ENCODE data around the gene UROC1. TPM values are rescaled to one million over a fixed set of nuclear protein-coding genes. Genes with fewer than 3 reads are reported as not detected.
A peak's percentile ranks its signal among the peaks of the same experiment; 100 is the strongest.
"Not testable (repeated sequence)": the region's sequence is repeated elsewhere in the genome, so short reads cannot be mapped to it uniquely, and the experiment has no call there.

The UROC1 gene
- total RNA-seq, 2 experiments from 2014 or later = not detected

GRCh38 chr3:126537116-126537729, 19.6 kb upstream of the UROC1 start:
- Mint-ChIP-seq H3K4me3 (no peak overlapping the region), H3K4me1 (no peaks in the 10 kb centered on the region), H3K36me3 (ENCODE audit: low read depth) (no peaks in the 10 kb centered on the region), H3K27me3 (peaks cover 10% of the 10 kb centered on the region), H3K27ac (no peak overlapping the region), H3K9me3 (ENCODE audit: low read depth) (no peaks in the 10 kb centered on the region)
- DNase-seq = no peak
- ChIA-PET CTCF (interaction anchor here (1.8 kb wide), 1 partner anchor 14 kb away, joined by 8 read pairs; no protein-coding TSS in a partner anchor), POLR2A (no interaction called here)
- no peak for ATAC-seq
- intact Hi-C loops (cut with DNase I, micrococcal nuclease) = loop anchor here in 1 of 2 experiments (10.0 kb wide), 1 partner anchor 628 kb away; no protein-coding TSS in a partner anchor

DNA sequence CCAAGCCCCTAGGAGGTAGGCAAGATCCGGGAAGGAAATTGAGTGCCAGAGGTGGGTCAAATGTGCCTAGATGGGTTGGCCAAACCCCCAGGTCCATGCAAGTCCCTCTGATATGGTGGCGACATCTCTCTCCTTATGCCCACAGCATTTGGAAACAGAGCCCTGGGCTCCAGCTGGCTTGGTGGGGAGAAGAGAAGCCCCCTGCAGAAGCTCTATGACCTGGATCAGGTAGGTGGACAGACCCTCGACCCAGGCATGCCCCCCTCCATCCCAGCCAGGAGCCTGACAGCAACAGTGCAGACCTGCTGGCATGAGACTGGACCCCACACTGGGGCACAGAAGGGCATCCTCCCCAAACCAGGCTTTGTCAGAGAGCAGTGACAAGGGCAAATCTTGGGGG, 18.6 kb upstream of the UROC1 start:
- CTCF ChIA-PET = no interaction called here

DNA sequence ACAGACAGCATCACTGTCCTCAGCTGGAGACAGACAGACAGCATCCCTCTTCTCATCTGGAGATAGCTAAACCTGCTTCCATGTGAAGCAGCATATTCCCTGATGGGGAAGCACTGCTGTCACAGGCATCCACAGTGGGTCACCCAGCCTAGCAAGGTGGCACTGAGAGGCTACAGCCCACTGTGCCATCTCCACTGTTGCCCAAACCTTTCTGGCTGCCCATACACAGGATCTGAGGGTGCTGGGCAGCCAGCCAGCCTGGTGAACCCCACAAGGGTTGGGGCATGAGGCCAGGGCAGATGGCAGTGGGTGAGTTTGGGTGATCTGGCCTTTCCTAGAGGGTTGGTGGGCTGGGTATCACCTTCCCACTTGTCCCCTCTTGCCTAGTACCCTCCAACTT, 18.1 kb upstream of the UROC1 start:
- intact Hi-C loops (cut with DNase I, micrococcal nuclease) = loop anchor here in 1 of 2 experiments (10.0 kb wide), 1 partner anchor 629 kb away; no protein-coding TSS in a partner anchor
- H3K36me3 Mint-ChIP-seq (ENCODE audit: low read depth) = no peaks in the 10 kb centered on the region
- CTCF ChIA-PET = interaction anchor here (0.5 kb wide), 1 partner anchor 338 kb away, joined by 3 read pairs; no protein-coding TSS in a partner anchor

More for the DNA sequence above, 18.6 kb upstream of the UROC1 start:
- H3K9me3 Mint-ChIP-seq (ENCODE audit: low read depth) = no peaks in the 10 kb centered on the region
- H3K4me1 Mint-ChIP-seq = no peaks in the 10 kb centered on the region
- no peak overlapping the region for H3K4me3 Mint-ChIP-seq
- no peak for ATAC-seq
- H3K36me3 Mint-ChIP-seq (ENCODE audit: low read depth) = no peaks in the 10 kb centered on the region
- POLR2A ChIA-PET = no interaction called here
- DNase-seq = no peak
- no peak overlapping the region for H3K27ac Mint-ChIP-seq
- peaks cover 8% of the 10 kb centered on the region for H3K27me3 Mint-ChIP-seq
- intact Hi-C loops (cut with DNase I, micrococcal nuclease) = loop anchor here in 1 of 2 experiments (10.0 kb wide), 1 partner anchor 629 kb away; no protein-coding TSS in a partner anchor

GRCh38 chr3:126534716-126535115, 17.1 kb upstream of the UROC1 start:
- not testable (repeated sequence) for H3K36me3 Mint-ChIP-seq (ENCODE audit: low read depth); H3K4me3 Mint-ChIP-seq

More for the DNA sequence above, 18.1 kb upstream of the UROC1 start:
- H3K4me1 Mint-ChIP-seq = no peaks in the 10 kb centered on the region
- POLR2A ChIA-PET = no interaction called here
- peaks cover 8% of the 10 kb centered on the region for H3K27me3 Mint-ChIP-seq
- H3K4me3 Mint-ChIP-seq = no peak overlapping the region
- DNase-seq (no peak), ATAC-seq (no peak)
- H3K9me3 Mint-ChIP-seq (ENCODE audit: low read depth) = no peaks in the 10 kb centered on the region
- no peak overlapping the region for H3K27ac Mint-ChIP-seq

DNA sequence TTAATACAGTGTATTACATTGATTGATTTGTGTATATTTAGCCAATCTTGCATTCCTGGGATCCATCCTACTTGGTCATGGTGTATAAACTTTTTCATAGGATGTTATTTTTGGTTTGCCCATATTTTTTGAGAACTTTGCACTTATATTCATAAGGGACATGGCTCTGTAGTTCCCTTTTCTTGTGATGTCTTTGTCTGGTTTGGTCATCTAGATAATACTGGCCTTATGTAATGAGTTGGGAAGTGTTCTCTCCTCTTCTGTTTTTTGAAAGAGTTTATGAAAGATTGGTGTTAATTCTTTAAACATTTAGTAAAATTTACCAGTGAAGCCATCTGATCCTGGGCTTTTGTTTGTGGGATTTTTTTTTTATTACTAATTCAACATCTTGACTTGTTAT, 15.9 kb upstream of the UROC1 start:
- ChIA-PET CTCF (interaction anchor here (1.6 kb wide), 1 partner anchor 11 kb away, joined by 7 read pairs; no protein-coding TSS in a partner anchor), POLR2A (no interaction called here)
- no peak for ATAC-seq
- intact Hi-C loops (cut with DNase I, micrococcal nuclease) = loop anchor here in 1 of 2 experiments (10.0 kb wide), 1 partner anchor 631 kb away; no protein-coding TSS in a partner anchor
- DNase-seq = no peak
- peaks cover 5% of the 10 kb centered on the region for H3K27me3 Mint-ChIP-seq
- H3K4me3 Mint-ChIP-seq = no peak overlapping the region
- H3K9me3 Mint-ChIP-seq (ENCODE audit: low read depth) = no peaks in the 10 kb centered on the region
- H3K36me3 Mint-ChIP-seq (ENCODE audit: low read depth) = no peaks in the 10 kb centered on the region
- no peaks in the 10 kb centered on the region for H3K4me1 Mint-ChIP-seq
- H3K27ac Mint-ChIP-seq = no peak overlapping the region

More at GRCh38 chr3:126534716-126535115, 17.1 kb upstream of the UROC1 start:
- DNase-seq; POLR2A ChIA-PET; ATAC-seq; H3K9me3 Mint-ChIP-seq (ENCODE audit: low read depth); CTCF ChIA-PET; H3K27ac Mint-ChIP-seq; H3K4me1 Mint-ChIP-seq; H3K27me3 Mint-ChIP-seq: not testable (repeated sequence)
- intact Hi-C loops (cut with DNase I, micrococcal nuclease) = loop anchor here in 1 of 2 experiments (10.0 kb wide), 1 partner anchor 630 kb away; no protein-coding TSS in a partner anchor

DNA sequence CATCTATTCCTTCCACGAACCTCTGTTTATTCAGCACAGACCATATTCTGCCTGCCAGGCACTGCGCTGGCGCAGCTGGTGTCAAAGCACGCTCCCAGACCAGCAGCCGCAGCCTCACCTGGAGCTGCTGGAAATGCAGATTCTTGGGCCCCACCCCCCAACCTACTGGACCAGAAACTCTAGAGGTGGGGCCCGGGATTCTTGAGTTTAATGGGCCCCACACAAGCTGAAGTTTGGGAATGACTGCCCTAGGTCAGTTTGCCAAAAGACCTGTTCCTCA, 13.4 kb upstream of the UROC1 start:
- ChIA-PET POLR2A (no interaction called here), CTCF (no interaction called here)
- intact Hi-C loops (cut with DNase I, micrococcal nuclease) = loop anchor here in 1 of 2 experiments (10.0 kb wide), 1 partner anchor 634 kb away; no protein-coding TSS in a partner anchor
- no peak overlapping the region for H3K4me3 Mint-ChIP-seq
- H3K9me3 Mint-ChIP-seq (ENCODE audit: low read depth) = no peaks in the 10 kb centered on the region
- H3K27ac Mint-ChIP-seq = no peak overlapping the region
- ATAC-seq (no peak), DNase-seq (no peak)
- H3K4me1 Mint-ChIP-seq = no peaks in the 10 kb centered on the region
- H3K36me3 Mint-ChIP-seq (ENCODE audit: low read depth) = no peaks in the 10 kb centered on the region
- H3K27me3 Mint-ChIP-seq = peaks cover 5% of the 10 kb centered on the region

- DNase-seq = peak; percentile 27
- Mint-ChIP-seq H3K27me3 (peaks cover 5% of the 10 kb centered on the region), H3K4me1 (no peaks in the 10 kb centered on the region), H3K36me3 (ENCODE audit: low read depth) (no peaks in the 10 kb centered on the region), H3K9me3 (ENCODE audit: low read depth) (no peaks in the 10 kb centered on the region), H3K27ac (no peak overlapping the region), H3K4me3 (no peak overlapping the region)
- POLR2A ChIA-PET = no interaction called here
- ATAC-seq = peak; percentile 39
- intact Hi-C loops (cut with DNase I, micrococcal nuclease) = loop anchor here in 1 of 2 experiments (10.0 kb wide), 1 partner anchor 634 kb away; no protein-coding TSS in a partner anchor
- CTCF ChIA-PET = no interaction called here
Measured at GRCh38 chr3:126530171-126531050, 12.8 kb upstream of the UROC1 start.

- no peaks in the 10 kb centered on the region for H3K9me3 Mint-ChIP-seq (ENCODE audit: low read depth)
- H3K27me3 Mint-ChIP-seq = peaks cover 5% of the 10 kb centered on the region
- ATAC-seq (no peak), DNase-seq (no peak)
- no peaks in the 10 kb centered on the region for H3K4me1 Mint-ChIP-seq
- no peak overlapping the region for H3K27ac Mint-ChIP-seq
- intact Hi-C loops (cut with DNase I, micrococcal nuclease) = loop anchor here (10.0 kb wide), 2 partner anchors 635 to 1015 kb away; no protein-coding TSS in a partner anchor
- ChIA-PET CTCF (no interaction called here), POLR2A (no interaction called here)
- no peaks in the 10 kb centered on the region for H3K36me3 Mint-ChIP-seq (ENCODE audit: low read depth)
- no peak overlapping the region for H3K4me3 Mint-ChIP-seq
Measured at GRCh38 chr3:126529585-126530170, 12.1 kb upstream of the UROC1 start.

DNA sequence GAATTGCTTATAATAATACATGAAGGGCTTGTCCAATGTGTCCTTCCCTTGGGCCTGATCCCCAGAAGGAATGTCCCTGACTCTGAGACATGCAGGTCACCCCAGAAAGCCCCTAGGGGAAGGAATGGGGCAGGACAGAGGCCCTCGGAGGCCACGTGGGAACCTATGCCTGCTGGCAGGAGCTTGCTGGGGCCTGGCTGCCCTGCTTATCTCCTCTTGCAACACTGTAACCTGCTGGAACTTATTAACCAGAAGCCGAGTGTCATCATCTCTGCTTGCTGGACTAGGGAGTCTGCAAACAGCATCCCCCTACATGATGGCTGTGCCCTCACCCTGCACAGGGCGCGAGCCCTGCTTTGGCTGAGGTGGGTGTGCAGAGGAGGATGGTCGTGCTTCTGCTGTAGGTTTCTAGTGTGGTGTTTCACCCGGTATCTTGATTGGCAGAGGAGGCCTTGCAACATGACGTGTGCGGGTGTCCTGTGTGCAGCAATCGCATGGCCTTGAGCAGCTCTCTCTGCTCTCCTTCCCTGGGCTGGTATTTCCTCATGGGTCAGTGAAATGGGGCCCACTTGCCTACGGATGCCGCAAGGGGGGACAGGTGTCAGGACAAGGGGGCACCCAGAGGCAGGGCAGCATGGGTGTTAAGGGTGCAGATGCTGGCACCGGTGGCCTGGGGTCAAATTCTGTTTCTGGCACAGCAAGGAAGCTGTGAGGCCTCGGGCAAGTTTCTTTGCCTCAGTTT, 11.4 kb upstream of the UROC1 start:
- Mint-ChIP-seq H3K9me3 (ENCODE audit: low read depth) (no peaks in the 10 kb centered on the region), H3K27me3 (no peaks in the 10 kb centered on the region), H3K4me3 (no peak overlapping the region), H3K27ac (no peak overlapping the region), H3K4me1 (no peaks in the 10 kb centered on the region), H3K36me3 (ENCODE audit: low read depth) (no peaks in the 10 kb centered on the region)
- CTCF ChIA-PET = no interaction called here
- intact Hi-C loops (cut with DNase I, micrococcal nuclease) = loop anchor here in 1 of 2 experiments (10.0 kb wide), 1 partner anchor 1016 kb away; no protein-coding TSS in a partner anchor
- DNase-seq (no peak), ATAC-seq (no peak)
- POLR2A ChIA-PET = no interaction called here

DNA sequence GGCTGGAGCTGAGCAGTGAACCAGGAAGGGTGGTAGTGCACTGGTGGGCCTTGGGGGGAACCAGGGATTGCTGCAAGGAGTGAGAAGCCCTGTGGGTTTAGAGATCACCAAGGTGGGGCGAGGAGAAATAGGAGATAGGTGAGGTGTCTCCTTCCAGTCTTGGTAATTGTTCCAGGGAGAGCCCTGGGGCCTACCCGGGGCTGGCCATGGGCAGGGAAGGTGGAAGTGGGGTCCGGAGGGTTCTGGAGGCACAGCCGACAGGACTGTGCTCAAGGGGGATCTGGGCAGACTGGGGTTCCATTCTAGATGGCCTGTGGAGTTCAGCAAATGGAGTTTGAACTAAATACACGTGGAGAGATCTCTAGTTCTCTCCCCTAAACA, 10.8 kb upstream of the UROC1 start:
- Mint-ChIP-seq H3K9me3 (ENCODE audit: low read depth) (no peaks in the 10 kb centered on the region), H3K4me3 (no peak overlapping the region), H3K36me3 (ENCODE audit: low read depth) (no peaks in the 10 kb centered on the region), H3K27me3 (peaks cover 1% of the 10 kb centered on the region), H3K27ac (no peak overlapping the region), H3K4me1 (no peaks in the 10 kb centered on the region)
- ChIA-PET POLR2A (no interaction called here), CTCF (no interaction called here)
- ATAC-seq (no peak), DNase-seq (no peak)
- intact Hi-C loops (cut with DNase I, micrococcal nuclease) = loop anchor here in 1 of 2 experiments (10.0 kb wide), 1 partner anchor 1016 kb away; no protein-coding TSS in a partner anchor
